Smooth muscle cell (in vitro differentiated cells): Measurements from ENCODE around the gene SNX12. TPM values are rescaled to one million over a fixed set of nuclear protein-coding genes. Genes with fewer than 3 reads are reported as not detected.

ENCODE experiments used
- DNase-seq: peaks from one replicate; lab custom pipeline; 2025; ENCODE audit not compliant: unreplicated experiment; lab: John Stamatoyannopoulos, UW
- H2AFZ ChIP-seq: fragments of 200-600 bp; sonication (generic); 2 replicates; pipeline ENCODE4 v1.6.0; 2016; ENCODE audit warnings: antibody characterized with exemption, low read depth, mild to moderate bottlenecking
- H3F3A ChIP-seq: fragments of 200-600 bp; sonication (generic); 2 replicates; pipeline ENCODE4 v1.6.0; 2017; ENCODE audit warnings: antibody characterized with exemption, low read depth
- H3K27ac ChIP-seq: fragments of 200-600 bp; sonication (generic); 2 replicates; pipeline ENCODE4 v1.5.1; 2016; ENCODE audit warnings: low read depth, mild to moderate bottlenecking
- H3K27me3 ChIP-seq: fragments of 200-600 bp; sonication (generic); 2 replicates; pipeline ENCODE4 v1.6.1; 2016; ENCODE audit warnings: low read depth, mild to moderate bottlenecking
- H3K36me3 ChIP-seq: fragments of 200-600 bp; sonication (generic); 2 replicates; pipeline ENCODE4 v1.5.1; 2016; ENCODE audit warnings: low read depth
- H3K4me1 ChIP-seq: fragments of 200-600 bp; sonication (generic); 2 replicates; pipeline ENCODE4 v1.5.1; 2016; ENCODE audit warnings: low read depth
- H3K4me2 ChIP-seq: fragments of 200-600 bp; sonication (generic); 2 replicates; pipeline ENCODE4 v1.6.0; 2016; ENCODE audit warnings: mild to moderate bottlenecking
- H3K4me3 ChIP-seq: fragments of 200-600 bp; sonication (generic); 2 replicates; pipeline ENCODE4 v1.5.1; 2016; ENCODE audit warnings: mild to moderate bottlenecking
- H3K79me2 ChIP-seq: fragments of 200-600 bp; sonication (generic); 2 replicates; pipeline ENCODE4 v1.6.0; 2016; ENCODE audit warnings: low read depth, mild to moderate bottlenecking
- H3K9ac ChIP-seq: fragments of 200-600 bp; sonication (generic); 2 replicates; pipeline ENCODE4 v1.6.0; 2016; ENCODE audit warnings: low read depth
- H3K9me3 ChIP-seq: fragments of 200-600 bp; sonication (generic); replicated peaks from 2 replicates; pipeline ENCODE4 v1.5.1; 2016; ENCODE audit warnings: low read depth
- H4K20me1 ChIP-seq: fragments of 200-600 bp; sonication (generic); 2 replicates; pipeline ENCODE4 v1.6.0; 2016; ENCODE audit warnings: low read depth
- CTCF ChIP-seq: fragments of 200-600 bp; sonication (generic); IDR thresholded peaks from 2 replicates; pipeline ENCODE4 v1.5.1; 2017; ENCODE audit warnings: borderline replicate concordance, mild to moderate bottlenecking, antibody characterized with exemption; ENCODE audit not compliant: insufficient read depth, poor library complexity, severe bottlenecking
- WGBS: methylation state at CpG from one replicate; pipeline ENCODE4 v1.1.7; 2016; ENCODE audit warnings: low lambda C conversion rate; 5-methylcytosine and 5-hydroxymethylcytosine counted together
- polyA plus RNA-seq: library from polyadenylated mRNA; unstranded; fragments of >200 nt; fragmentation: Nextera tagmentation; extraction: Ambion mirVana; gene quantifications from 2 replicates; pipeline ENCODE4 v1.2.1, GENCODE V29; 2016
- total RNA-seq: library from RNA; depleted of rRNA; stranded (reverse); fragments of >200 nt; gene quantifications from 2 replicates; pipeline ENCODE4 v1.2.3, GENCODE V29; 2014

The SNX12 gene
- total and polyA plus RNA-seq, 2 experiments from 2014 or later = 6.4 to 27.6 TPM

GRCh38 chrX:71111141-71111843, 43.2 kb upstream of the SNX12 start, which contains the start of gene IL2RG:
Gene IL2RG, minus strand, starts transcription at chrX:71111577. Its CDS starts 38 bp downstream, at chrX:71111539.
- Histone ChIP-seq H4K20me1 (no peaks in the 10 kb centered on the region), H3K4me1 (no peaks in the 10 kb centered on the region), H3K79me2 (no peaks in the 10 kb centered on the region), H3K36me3 (no peaks in the 10 kb centered on the region), H3K9ac (no peak within 1 kb of the TSS), H3K4me2 (no peak within 1 kb of the TSS), H3K27me3 (no peaks in the 10 kb centered on the region), H2AFZ (no peak within 1 kb of the TSS), H3K27ac (no peak within 1 kb of the TSS), H3F3A (no peaks in the 10 kb centered on the region), H3K4me3 (no peak within 1 kb of the TSS), H3K9me3 (no peaks in the 10 kb centered on the region)
- 63% methylated on average over 8 of the region's 8 CpGs for WGBS
- no peak for TF ChIP-seq CTCF
- DNase-seq = no peak

GRCh38 chrX:71109051-71109450, 40.9 kb upstream of the SNX12 start:
- Histone ChIP-seq H3K27me3 (no peaks in the 10 kb centered on the region), H3K9me3 (no peaks in the 10 kb centered on the region), H3F3A (no peaks in the 10 kb centered on the region), H3K4me3 (no peak overlapping the region), H3K4me1 (no peaks in the 10 kb centered on the region), H3K4me2 (no peak overlapping the region), H3K36me3 (no peaks in the 10 kb centered on the region), H3K79me2 (no peaks in the 10 kb centered on the region), H3K9ac (no peak overlapping the region), H2AFZ (no peak overlapping the region), H3K27ac (no peak overlapping the region), H4K20me1 (no peaks in the 10 kb centered on the region)
- no peak for TF ChIP-seq CTCF
- WGBS = 86% methylated on average over 6 of the region's 6 CpGs
- DNase-seq = no peak

- Histone ChIP-seq H3K79me2 (no peaks in the 10 kb centered on the region), H3K4me1 (no peaks in the 10 kb centered on the region), H3K9ac (no peak overlapping the region), H3K4me3 (no peak overlapping the region), H3F3A (no peaks in the 10 kb centered on the region), H4K20me1 (no peaks in the 10 kb centered on the region), H2AFZ (no peak overlapping the region), H3K27me3 (no peaks in the 10 kb centered on the region), H3K9me3 (no peaks in the 10 kb centered on the region), H3K4me2 (no peak overlapping the region), H3K36me3 (no peaks in the 10 kb centered on the region), H3K27ac (no peak overlapping the region)
- TF ChIP-seq CTCF = no peak
- no peak for DNase-seq
- WGBS = 49% methylated on average over 9 of the region's 9 CpGs
These were observed 39.7 kb upstream of the SNX12 start for GRCh38 chrX:71107762-71108360.
